Measurements from ENCODE around the gene AGMO.

AGMO gene

GRCh38 chr7:15457990-15458955, 103.5 kb downstream of the AGMO start:
- DNase-seq (ENCODE audit: low read depth): no peak

- no peak for DNase-seq (ENCODE audit: low read depth)
Observed at GRCh38 chr7:15452670-15453069, 109.1 kb downstream of the AGMO start.

- DNase-seq (ENCODE audit: low read depth): no peak
Observed at GRCh38 chr7:15446722-15447121, 115.1 kb downstream of the AGMO start.

- DNase-seq (ENCODE audit: low read depth): peak; percentile 51
Observed at GRCh38 chr7:15446280-15446679, 115.5 kb downstream of the AGMO start.

- no peak for DNase-seq (ENCODE audit: low read depth)
Observed at GRCh38 chr7:15441915-15442314, 119.9 kb downstream of the AGMO start.

GRCh38 chr7:15440482-15440881, 121.3 kb downstream of the AGMO start:
- no peak for DNase-seq (ENCODE audit: low read depth)

- no peak for DNase-seq (ENCODE audit: low read depth)
Observed at GRCh38 chr7:15439853-15440252, 122.0 kb downstream of the AGMO start.

- DNase-seq (ENCODE audit: low read depth): no peak
Observed at GRCh38 chr7:15433151-15433550, 128.7 kb downstream of the AGMO start.

- no peak for DNase-seq (ENCODE audit: low read depth)
Observed at GRCh38 chr7:15430911-15431310, 130.9 kb downstream of the AGMO start.

GRCh38 chr7:15430191-15430590, 131.6 kb downstream of the AGMO start:
- DNase-seq (ENCODE audit: low read depth): no peak

- no peak for DNase-seq (ENCODE audit: low read depth)
Observed at GRCh38 chr7:15424468-15424867, 137.3 kb downstream of the AGMO start.

GRCh38 chr7:15419596-15419995, 142.2 kb downstream of the AGMO start:
- peak; percentile 7 for DNase-seq (ENCODE audit: low read depth)

- DNase-seq (ENCODE audit: low read depth): peak; percentile 15
Observed at GRCh38 chr7:15418264-15418663, 143.6 kb downstream of the AGMO start.

GRCh38 chr7:15417341-15417988, 144.3 kb downstream of the AGMO start:
- DNase-seq (ENCODE audit: low read depth): no peak

- no peak for DNase-seq (ENCODE audit: low read depth)
Observed at GRCh38 chr7:15411019-15411418, 150.8 kb downstream of the AGMO start.

GRCh38 chr7:15407910-15408309, 153.9 kb downstream of the AGMO start:
- no peak for DNase-seq (ENCODE audit: low read depth)

- no peak for DNase-seq (ENCODE audit: low read depth)
Observed at GRCh38 chr7:15403751-15404150, 158.1 kb downstream of the AGMO start.

GRCh38 chr7:15403315-15403714, 158.5 kb downstream of the AGMO start:
- no peak for DNase-seq (ENCODE audit: low read depth)

GRCh38 chr7:15402436-15403136, 159.2 kb downstream of the AGMO start:
- DNase-seq (ENCODE audit: low read depth): no peak

GRCh38 chr7:15400440-15400839, 161.4 kb downstream of the AGMO start:
- DNase-seq (ENCODE audit: low read depth): no peak

GRCh38 chr7:15399441-15399840, 162.4 kb downstream of the AGMO start:
- DNase-seq (ENCODE audit: low read depth): peak; percentile 31

- DNase-seq (ENCODE audit: low read depth): peak; percentile 51
Observed at GRCh38 chr7:15397922-15398760, 163.7 kb downstream of the AGMO start.

All from fibroblast of gingiva (primary cell).